ENCODE results near the gene KLK3.
A peak's percentile ranks its signal among the peaks of the same experiment; 100 is the strongest.

The KLK3 gene

GRCh38 chr19:50896591-50897190 lies 42.0 kb downstream of the KLK3 start:
- no peaks in the 10 kb centered on the region for H3K27me3 ChIP-seq (ENCODE audit: insufficient read depth, poor library complexity, severe bottlenecking)
- no peaks in the 10 kb centered on the region for H3K9me3 ChIP-seq (ENCODE audit: severe bottlenecking)
- H3K36me3 ChIP-seq (ENCODE audit: low read depth) = no peaks in the 10 kb centered on the region
- DNase-seq (ENCODE audit: low spot score) (no peak), ATAC-seq (ENCODE audit: low read depth) (peak; percentile 42; the same call in 1 of the 3 replicates)
- H3K4me3 ChIP-seq (ENCODE audit: severe bottlenecking) = no peak overlapping the region
- H3K4me1 ChIP-seq (ENCODE audit: insufficient read depth, poor library complexity, severe bottlenecking) = no peaks in the 10 kb centered on the region
- TF ChIP-seq, protein P1, sequence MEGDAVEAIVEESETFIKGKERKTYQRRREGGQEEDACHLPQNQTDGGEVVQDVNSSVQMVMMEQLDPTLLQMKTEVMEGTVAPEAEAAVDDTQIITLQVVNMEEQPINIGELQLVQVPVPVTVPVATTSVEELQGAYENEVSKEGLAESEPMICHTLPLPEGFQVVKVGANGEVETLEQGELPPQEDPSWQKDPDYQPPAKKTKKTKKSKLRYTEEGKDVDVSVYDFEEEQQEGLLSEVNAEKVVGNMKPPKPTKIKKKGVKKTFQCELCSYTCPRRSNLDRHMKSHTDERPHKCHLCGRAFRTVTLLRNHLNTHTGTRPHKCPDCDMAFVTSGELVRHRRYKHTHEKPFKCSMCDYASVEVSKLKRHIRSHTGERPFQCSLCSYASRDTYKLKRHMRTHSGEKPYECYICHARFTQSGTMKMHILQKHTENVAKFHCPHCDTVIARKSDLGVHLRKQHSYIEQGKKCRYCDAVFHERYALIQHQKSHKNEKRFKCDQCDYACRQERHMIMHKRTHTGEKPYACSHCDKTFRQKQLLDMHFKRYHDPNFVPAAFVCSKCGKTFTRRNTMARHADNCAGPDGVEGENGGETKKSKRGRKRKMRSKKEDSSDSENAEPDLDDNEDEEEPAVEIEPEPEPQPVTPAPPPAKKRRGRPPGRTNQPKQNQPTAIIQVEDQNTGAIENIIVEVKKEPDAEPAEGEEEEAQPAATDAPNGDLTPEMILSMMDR (IDR thresholded peaks at IDR 0.05; ENCODE audit: poor library complexity, severe bottlenecking) = no peak
- H3K27ac ChIP-seq (ENCODE audit: poor library complexity, severe bottlenecking) = no peak overlapping the region

DNA sequence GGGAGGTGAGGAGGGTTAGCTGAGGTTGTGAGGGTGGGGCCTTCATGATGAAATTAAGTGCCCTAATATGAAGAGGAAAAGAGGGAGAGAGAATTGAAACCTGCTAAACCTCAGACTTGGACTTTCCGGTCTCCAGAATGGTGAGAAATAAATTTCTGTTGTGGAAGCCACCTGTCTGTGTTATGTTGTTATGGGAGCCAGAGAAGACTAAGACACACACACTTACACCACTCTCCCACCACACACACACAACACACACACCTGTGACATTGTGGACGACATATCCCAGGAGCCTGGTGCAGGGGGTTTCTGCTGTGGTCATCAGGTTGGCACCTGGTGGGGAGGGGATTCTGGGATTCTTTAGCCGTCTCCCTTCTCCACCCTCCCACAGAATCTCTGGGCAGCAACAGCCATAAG lies 42.5 kb downstream of the KLK3 start:
- TF ChIP-seq, protein P1 (IDR thresholded peaks at IDR 0.05; ENCODE audit: poor library complexity, severe bottlenecking) = no peak
- no peak for DNase-seq (ENCODE audit: low spot score)
- no peak overlapping the region for H3K27ac ChIP-seq (ENCODE audit: poor library complexity, severe bottlenecking)
- H3K9me3 ChIP-seq (ENCODE audit: severe bottlenecking) = no peaks in the 10 kb centered on the region
- ATAC-seq (ENCODE audit: low read depth) = no peak
- no peaks in the 10 kb centered on the region for H3K4me1 ChIP-seq (ENCODE audit: insufficient read depth, poor library complexity, severe bottlenecking)
- H3K27me3 ChIP-seq (ENCODE audit: insufficient read depth, poor library complexity, severe bottlenecking) = no peaks in the 10 kb centered on the region
- no peaks in the 10 kb centered on the region for H3K36me3 ChIP-seq (ENCODE audit: low read depth)
- no peak overlapping the region for H3K4me3 ChIP-seq (ENCODE audit: severe bottlenecking)

DNA sequence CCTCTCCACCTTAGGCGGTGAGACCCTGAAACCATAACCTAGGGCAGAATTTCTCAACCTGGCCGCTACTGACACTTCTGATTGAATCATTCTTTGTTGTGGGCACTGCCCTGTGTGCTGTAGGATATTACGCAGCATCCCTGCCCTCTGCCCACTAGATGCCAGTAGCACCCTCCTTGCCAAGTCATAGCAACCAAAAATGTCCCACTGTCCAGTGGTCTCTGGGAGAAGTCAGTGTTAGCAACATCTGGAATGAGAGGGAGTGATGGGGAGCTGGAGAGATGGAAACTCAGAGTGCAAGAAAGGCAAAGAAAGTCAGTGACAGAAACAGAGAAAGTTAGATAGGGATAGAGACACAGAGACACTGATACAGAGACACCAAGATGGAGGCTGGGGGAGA lies 42.9 kb downstream of the KLK3 start:
- H3K27me3 ChIP-seq (ENCODE audit: insufficient read depth, poor library complexity, severe bottlenecking) = no peaks in the 10 kb centered on the region
- TF ChIP-seq, protein P1 (IDR thresholded peaks at IDR 0.05; ENCODE audit: poor library complexity, severe bottlenecking) = peak; percentile 12
- H3K27ac ChIP-seq (ENCODE audit: poor library complexity, severe bottlenecking) = no peak overlapping the region
- DNase-seq (ENCODE audit: low spot score) (no peak), ATAC-seq (ENCODE audit: low read depth) (0 out of 3 replicates have a peak, but pooled peaks have one; percentile 19)
- no peak overlapping the region for H3K4me3 ChIP-seq (ENCODE audit: severe bottlenecking)
- no peaks in the 10 kb centered on the region for H3K36me3 ChIP-seq (ENCODE audit: low read depth)
- no peaks in the 10 kb centered on the region for H3K9me3 ChIP-seq (ENCODE audit: severe bottlenecking)
- no peaks in the 10 kb centered on the region for H3K4me1 ChIP-seq (ENCODE audit: insufficient read depth, poor library complexity, severe bottlenecking)

GRCh38 chr19:50898018-50898417 lies 43.3 kb downstream of the KLK3 start:
- Histone ChIP-seq H3K9me3 (ENCODE audit: severe bottlenecking) (no peaks in the 10 kb centered on the region), H3K4me1 (ENCODE audit: insufficient read depth, poor library complexity, severe bottlenecking) (no peaks in the 10 kb centered on the region), H3K27ac (ENCODE audit: poor library complexity, severe bottlenecking) (no peak overlapping the region), H3K4me3 (ENCODE audit: severe bottlenecking) (no peak overlapping the region), H3K27me3 (ENCODE audit: insufficient read depth, poor library complexity, severe bottlenecking) (no peaks in the 10 kb centered on the region), H3K36me3 (ENCODE audit: low read depth) (no peaks in the 10 kb centered on the region)
- ATAC-seq (ENCODE audit: low read depth) (no peak), DNase-seq (ENCODE audit: low spot score) (no peak)
- TF ChIP-seq, protein P1 (IDR thresholded peaks at IDR 0.05; ENCODE audit: poor library complexity, severe bottlenecking) = no peak

DNA sequence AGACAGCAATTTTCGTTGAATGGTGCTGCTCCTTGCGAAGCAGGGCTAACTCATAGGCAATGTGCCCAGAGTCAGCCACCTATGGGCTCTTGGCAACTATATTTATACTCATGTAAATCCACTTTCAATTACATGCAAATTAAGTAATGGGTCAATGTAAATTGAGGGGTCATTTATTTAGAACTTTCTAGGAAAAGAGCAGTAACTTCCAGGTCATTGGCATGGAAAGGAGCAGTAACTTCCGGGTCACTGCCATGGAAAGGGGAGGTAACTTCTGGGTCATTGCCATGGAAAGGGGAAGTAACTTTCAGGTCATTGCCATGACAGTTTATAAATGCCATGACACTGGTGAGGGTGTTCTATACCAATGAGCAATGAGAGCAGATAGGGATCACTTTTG lies 44.9 kb downstream of the KLK3 start:
- TF ChIP-seq, protein P1 (IDR thresholded peaks at IDR 0.05; ENCODE audit: poor library complexity, severe bottlenecking) = no peak
- no peaks in the 10 kb centered on the region for H3K4me1 ChIP-seq (ENCODE audit: insufficient read depth, poor library complexity, severe bottlenecking)
- H3K9me3 ChIP-seq (ENCODE audit: severe bottlenecking) = no peaks in the 10 kb centered on the region
- H3K27me3 ChIP-seq (ENCODE audit: insufficient read depth, poor library complexity, severe bottlenecking) = no peaks in the 10 kb centered on the region
- no peak overlapping the region for H3K4me3 ChIP-seq (ENCODE audit: severe bottlenecking)
- ATAC-seq (ENCODE audit: low read depth) (no peak), DNase-seq (ENCODE audit: low spot score) (no peak)
- no peaks in the 10 kb centered on the region for H3K36me3 ChIP-seq (ENCODE audit: low read depth)
- no peak overlapping the region for H3K27ac ChIP-seq (ENCODE audit: poor library complexity, severe bottlenecking)
